WTC11 (cell line): Measurements from ENCODE around the gene NAALADL2.

Source experiments
- CREM ChIP-seq: sonication (generic); formaldehyde crosslinking; IDR thresholded peaks from 2 replicates; pipeline ENCODE4 v1.8.1; 2022; ENCODE audit warnings: mild to moderate bottlenecking, missing genetic modification reagents, moderate library complexity
- CTCF ChIP-seq: fragments of 200-600 bp; IDR thresholded peaks from 2 replicates; pipeline ENCODE4 v1.8.0; 2022; ENCODE audit warnings: antibody characterized with exemption
- ESRRA ChIP-seq: sonication (generic); formaldehyde crosslinking; IDR thresholded peaks from 2 replicates; pipeline ENCODE4 v1.8.1; 2022; ENCODE audit warnings: mild to moderate bottlenecking, missing genetic modification reagents, borderline replicate concordance
- FOXP4 ChIP-seq: sonication (generic); formaldehyde crosslinking; IDR thresholded peaks from 2 replicates; pipeline ENCODE4 v1.8.0; 2022; ENCODE audit warnings: mild to moderate bottlenecking, missing genetic modification reagents
- MAX ChIP-seq: sonication (generic); formaldehyde crosslinking; IDR thresholded peaks from 2 replicates; pipeline ENCODE4 v1.8.0; 2022; ENCODE audit warnings: mild to moderate bottlenecking, missing genetic modification reagents
- NR2C2 ChIP-seq: sonication (generic); formaldehyde crosslinking; IDR thresholded peaks from 2 replicates; pipeline ENCODE4 v1.8.0; 2022; ENCODE audit warnings: mild to moderate bottlenecking, missing genetic modification reagents
- NR3C1 ChIP-seq: sonication (generic); formaldehyde crosslinking; conservative IDR thresholded peaks from 2 replicates; pipeline ENCODE4 v1.8.1; 2023; ENCODE audit warnings: low read depth, mild to moderate bottlenecking, missing genetic modification reagents
- SMAD4 ChIP-seq: sonication (generic); formaldehyde crosslinking; IDR thresholded peaks from 2 replicates; pipeline ENCODE4 v1.8.0; 2022; ENCODE audit warnings: mild to moderate bottlenecking, missing genetic modification reagents
- TCF7 ChIP-seq: sonication (generic); formaldehyde crosslinking; IDR thresholded peaks from 2 replicates; pipeline ENCODE4 v1.8.0; 2022; ENCODE audit warnings: mild to moderate bottlenecking, low read depth, missing genetic modification reagents, moderate library complexity
- ZNF121 ChIP-seq: sonication (generic); formaldehyde crosslinking; IDR thresholded peaks from 2 replicates; pipeline ENCODE4 v1.8.0; 2023; ENCODE audit warnings: missing genetic modification reagents
- ZNF317 ChIP-seq: sonication (generic); formaldehyde crosslinking; IDR thresholded peaks from 2 replicates; pipeline ENCODE4 v1.8.1; 2023; ENCODE audit warnings: low read depth, mild to moderate bottlenecking, moderate library complexity, missing genetic modification reagents, borderline replicate concordance
- ZNF425 ChIP-seq: fragments of 250-450 bp; sonication (Bioruptor Pico); conservative IDR thresholded peaks from 2 replicates; pipeline ENCODE4 v1.9.0; 2021; ENCODE audit warnings: mild to moderate bottlenecking

- TF ChIP-seq MAX (CRISPR knock-in tag), result no peak
- TF ChIP-seq ZNF425 (CRISPR knock-in tag), result no peak
- TF ChIP-seq CTCF, result no peak
- TF ChIP-seq CREM (CRISPR knock-in tag), result no peak
- no peak for TF ChIP-seq NR2C2 (CRISPR knock-in tag)
- TF ChIP-seq ZNF317 (CRISPR knock-in tag), result no peak
- no peak for TF ChIP-seq TCF7 (CRISPR knock-in tag)
- TF ChIP-seq NR3C1, result no peak
- TF ChIP-seq SMAD4 (CRISPR knock-in tag), result no peak
- no peak for TF ChIP-seq ESRRA (CRISPR knock-in tag)
- no peak for TF ChIP-seq ZNF121 (CRISPR knock-in tag)
- TF ChIP-seq FOXP4 (CRISPR knock-in tag), result no peak
Measured at GRCh38 chr3:175664911-175665310, 805.8 kb downstream of the NAALADL2 start.
